HFF-Myc (cell line): ENCODE measurements around the gene RNF26.

Experiments
- DNase-seq: peaks from one replicate; pipeline ENCODE4 v3.0.0-alpha.2; 2011; ENCODE audit warnings: low read depth; ENCODE audit errors: extremely low read depth
- H3K4me3 ChIP-seq: replicated peaks from 2 replicates; pipeline ENCODE4 v1.5.1; 2011; ENCODE audit warnings: low read depth, mild to moderate bottlenecking, control low read depth, low read length
- CTCF ChIP-seq: IDR thresholded peaks from 2 replicates; pipeline ENCODE4 v1.5.1; 2012; ENCODE audit warnings: mild to moderate bottlenecking, low read depth, low read length, control low read depth; ENCODE audit errors: missing control alignments

The RNF26 gene

GRCh38 chr11:119376197-119376847 is 42.0 kb downstream of the RNF26 start:
- H3K4me3 ChIP-seq: no peak overlapping the region
- no peak for DNase-seq
- TF ChIP-seq CTCF: no peak

- DNase-seq: no peak
- TF ChIP-seq CTCF: no peak
- H3K4me3 ChIP-seq: no peak overlapping the region
Observed at GRCh38 chr11:119377112-119377901, 43.0 kb downstream of the RNF26 start.

- no peak for DNase-seq
Observed at GRCh38 chr11:119377961-119378667, 43.8 kb downstream of the RNF26 start.

GRCh38 chr11:119378851-119379465 is 44.6 kb downstream of the RNF26 start:
- H3K4me3 ChIP-seq: no peak overlapping the region
- DNase-seq: no peak
- TF ChIP-seq CTCF: no peak

More at GRCh38 chr11:119377961-119378667, 43.8 kb downstream of the RNF26 start:
- H3K4me3 ChIP-seq: no peak overlapping the region
- no peak for TF ChIP-seq CTCF

- no peak for TF ChIP-seq CTCF
- peak overlapping the region; percentile 55 for H3K4me3 ChIP-seq
- DNase-seq: no peak
Observed at GRCh38 chr11:119380160-119380826, 46.0 kb downstream of the RNF26 start.

- TF ChIP-seq CTCF: no peak
- DNase-seq: no peak
- peak overlapping the region; percentile 55 for H3K4me3 ChIP-seq
Observed at GRCh38 chr11:119380827-119381180, 46.5 kb downstream of the RNF26 start.
